HL-60/S4 (cell line): ENCODE data around the gene CHN1.

Experiments
- in situ Hi-C: fragments of 300-500 bp; cut with MboI; formaldehyde crosslinking; loops from 2 replicates; pipeline ENCODE4 v1.14.3; 2022; ENCODE audit warnings: low sequenced_read_pairs

The CHN1 gene

GRCh38 chr2:174977364-174977763 lies 27.8 kb downstream of the CHN1 start:
- in situ Hi-C loops, result loop anchor here (25.0 kb wide), 1 partner anchor 215 kb away; the partner anchor contains the start of gene CHRNA1

- in situ Hi-C loops, result no loop called here
Measured at GRCh38 chr2:174974131-174974530, 31.1 kb downstream of the CHN1 start.

- in situ Hi-C loops, result no loop called here
Measured at GRCh38 chr2:174972924-174973323, 32.3 kb downstream of the CHN1 start.

GRCh38 chr2:174971868-174972781 lies 33.1 kb downstream of the CHN1 start:
- in situ Hi-C loops, result no loop called here

GRCh38 chr2:174970092-174970491 lies 35.1 kb downstream of the CHN1 start:
- in situ Hi-C loops, result no loop called here

- in situ Hi-C loops, result no loop called here
Measured at GRCh38 chr2:174969091-174969734, 36.0 kb downstream of the CHN1 start.

- in situ Hi-C loops, result no loop called here
Measured at GRCh38 chr2:174967691-174968260, 37.4 kb downstream of the CHN1 start.

- in situ Hi-C loops, result no loop called here
Measured at GRCh38 chr2:174967086-174967485, 38.1 kb downstream of the CHN1 start.

- in situ Hi-C loops, result no loop called here
Measured at GRCh38 chr2:174965992-174966744, 39.0 kb downstream of the CHN1 start.

GRCh38 chr2:174965551-174965950 lies 39.6 kb downstream of the CHN1 start:
- in situ Hi-C loops, result no loop called here

GRCh38 chr2:174964404-174964803 lies 40.8 kb downstream of the CHN1 start:
- in situ Hi-C loops, result no loop called here

- in situ Hi-C loops, result no loop called here
Measured at GRCh38 chr2:174963437-174964400, 41.5 kb downstream of the CHN1 start.

- in situ Hi-C loops, result no loop called here
Measured at GRCh38 chr2:174959787-174960186, 45.4 kb downstream of the CHN1 start.

- in situ Hi-C loops, result no loop called here
Measured at GRCh38 chr2:174957050-174957449, 48.1 kb downstream of the CHN1 start.

- in situ Hi-C loops, result no loop called here
Measured at GRCh38 chr2:174952607-174953006, 52.6 kb downstream of the CHN1 start.

- in situ Hi-C loops, result no loop called here
Measured at GRCh38 chr2:174951745-174952144, 53.4 kb downstream of the CHN1 start.

GRCh38 chr2:174949988-174950687 lies 55.0 kb downstream of the CHN1 start:
- in situ Hi-C loops, result no loop called here

- in situ Hi-C loops, result no loop called here
Measured at GRCh38 chr2:174945601-174946260, 59.5 kb downstream of the CHN1 start.

- in situ Hi-C loops, result no loop called here
Measured at GRCh38 chr2:174939046-174939445, 66.1 kb downstream of the CHN1 start.
